ENCODE results near the gene BTBD8.

DNA sequence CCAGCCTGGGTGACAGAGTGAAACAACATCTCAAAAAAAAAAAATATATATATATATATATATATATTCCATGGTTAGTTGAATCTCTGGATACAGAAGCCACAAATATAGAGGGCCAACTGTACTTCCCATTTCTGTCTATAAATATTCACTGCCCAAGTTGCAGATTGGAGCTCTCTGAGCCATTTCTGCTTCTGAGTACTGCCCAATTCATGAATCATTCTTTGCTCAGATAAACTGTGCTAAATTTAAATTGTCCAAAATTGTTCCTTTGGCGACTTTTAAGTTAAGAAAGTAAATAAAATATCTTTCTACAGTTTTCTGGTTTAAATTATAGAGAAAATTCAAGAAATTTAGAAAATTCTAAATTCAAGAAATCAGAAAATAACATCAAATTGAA is 114.4 kb downstream of the BTBD8 start:
- no peak for TF ChIP-seq EZH2phosphoT487 (IDR thresholded peaks at IDR 0.05; ENCODE audit: borderline replicate concordance)
- TF ChIP-seq, protein P1, sequence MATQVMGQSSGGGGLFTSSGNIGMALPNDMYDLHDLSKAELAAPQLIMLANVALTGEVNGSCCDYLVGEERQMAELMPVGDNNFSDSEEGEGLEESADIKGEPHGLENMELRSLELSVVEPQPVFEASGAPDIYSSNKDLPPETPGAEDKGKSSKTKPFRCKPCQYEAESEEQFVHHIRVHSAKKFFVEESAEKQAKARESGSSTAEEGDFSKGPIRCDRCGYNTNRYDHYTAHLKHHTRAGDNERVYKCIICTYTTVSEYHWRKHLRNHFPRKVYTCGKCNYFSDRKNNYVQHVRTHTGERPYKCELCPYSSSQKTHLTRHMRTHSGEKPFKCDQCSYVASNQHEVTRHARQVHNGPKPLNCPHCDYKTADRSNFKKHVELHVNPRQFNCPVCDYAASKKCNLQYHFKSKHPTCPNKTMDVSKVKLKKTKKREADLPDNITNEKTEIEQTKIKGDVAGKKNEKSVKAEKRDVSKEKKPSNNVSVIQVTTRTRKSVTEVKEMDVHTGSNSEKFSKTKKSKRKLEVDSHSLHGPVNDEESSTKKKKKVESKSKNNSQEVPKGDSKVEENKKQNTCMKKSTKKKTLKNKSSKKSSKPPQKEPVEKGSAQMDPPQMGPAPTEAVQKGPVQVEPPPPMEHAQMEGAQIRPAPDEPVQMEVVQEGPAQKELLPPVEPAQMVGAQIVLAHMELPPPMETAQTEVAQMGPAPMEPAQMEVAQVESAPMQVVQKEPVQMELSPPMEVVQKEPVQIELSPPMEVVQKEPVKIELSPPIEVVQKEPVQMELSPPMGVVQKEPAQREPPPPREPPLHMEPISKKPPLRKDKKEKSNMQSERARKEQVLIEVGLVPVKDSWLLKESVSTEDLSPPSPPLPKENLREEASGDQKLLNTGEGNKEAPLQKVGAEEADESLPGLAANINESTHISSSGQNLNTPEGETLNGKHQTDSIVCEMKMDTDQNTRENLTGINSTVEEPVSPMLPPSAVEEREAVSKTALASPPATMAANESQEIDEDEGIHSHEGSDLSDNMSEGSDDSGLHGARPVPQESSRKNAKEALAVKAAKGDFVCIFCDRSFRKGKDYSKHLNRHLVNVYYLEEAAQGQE (IDR thresholded peaks at IDR 0.05; ENCODE audit: low read depth) = no peak
- TF ChIP-seq, protein P2, sequence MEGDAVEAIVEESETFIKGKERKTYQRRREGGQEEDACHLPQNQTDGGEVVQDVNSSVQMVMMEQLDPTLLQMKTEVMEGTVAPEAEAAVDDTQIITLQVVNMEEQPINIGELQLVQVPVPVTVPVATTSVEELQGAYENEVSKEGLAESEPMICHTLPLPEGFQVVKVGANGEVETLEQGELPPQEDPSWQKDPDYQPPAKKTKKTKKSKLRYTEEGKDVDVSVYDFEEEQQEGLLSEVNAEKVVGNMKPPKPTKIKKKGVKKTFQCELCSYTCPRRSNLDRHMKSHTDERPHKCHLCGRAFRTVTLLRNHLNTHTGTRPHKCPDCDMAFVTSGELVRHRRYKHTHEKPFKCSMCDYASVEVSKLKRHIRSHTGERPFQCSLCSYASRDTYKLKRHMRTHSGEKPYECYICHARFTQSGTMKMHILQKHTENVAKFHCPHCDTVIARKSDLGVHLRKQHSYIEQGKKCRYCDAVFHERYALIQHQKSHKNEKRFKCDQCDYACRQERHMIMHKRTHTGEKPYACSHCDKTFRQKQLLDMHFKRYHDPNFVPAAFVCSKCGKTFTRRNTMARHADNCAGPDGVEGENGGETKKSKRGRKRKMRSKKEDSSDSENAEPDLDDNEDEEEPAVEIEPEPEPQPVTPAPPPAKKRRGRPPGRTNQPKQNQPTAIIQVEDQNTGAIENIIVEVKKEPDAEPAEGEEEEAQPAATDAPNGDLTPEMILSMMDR (IDR thresholded peaks at IDR 0.05 in 2 of 3, conservative IDR thresholded peaks at IDR 0.05 in 1 of 3; ENCODE audit: borderline replicate concordance in 1 of 3, insufficient read depth in 1 of 3, low read depth in 2 of 3, low read length in 2 of 3) = no peak
- no peak for TF ChIP-seq CBX3 (IDR thresholded peaks at IDR 0.05; ENCODE audit: low read depth)
- no peak for TF ChIP-seq SP1 (IDR thresholded peaks at IDR 0.05; ENCODE audit: low read depth)
- no peak for TF ChIP-seq POLR2AphosphoS5 (IDR thresholded peaks at IDR 0.05; ENCODE audit: low read depth, low read length)
- TF ChIP-seq POLR2A (IDR thresholded peaks at IDR 0.05; ENCODE audit: borderline replicate concordance, extremely low read depth, insufficient read depth, insufficient read length) = no peak
- TF ChIP-seq RAD21 (IDR thresholded peaks at IDR 0.05; ENCODE audit: low read depth) = no peak

Measured in HCT116 (cell line).